Stimulated activated naive CD4-positive, alpha-beta T cell (primary cell): ENCODE results near the gene SEPTIN11.
"Not testable (repeated sequence)": the region's sequence is repeated elsewhere in the genome, so short reads cannot be mapped to it uniquely, and the experiment has no call there.

Experiments used
- DNase-seq, 6 experiments: peaks; one replicate each; lab custom pipeline; 2025; lab: John Stamatoyannopoulos, UW

The SEPTIN11 gene

GRCh38 chr4:76952071-76952470, 2.5 kb downstream of the SEPTIN11 start:
- no peak for DNase-seq

- DNase-seq = no peak
These were observed 3.4 kb downstream of the SEPTIN11 start for GRCh38 chr4:76952656-76953582.

- no peak for DNase-seq
These were observed 4.4 kb downstream of the SEPTIN11 start for GRCh38 chr4:76953956-76954355.

- DNase-seq = no peak
These were observed 4.9 kb downstream of the SEPTIN11 start for GRCh38 chr4:76954489-76954888.

- DNase-seq = no peak
These were observed 5.6 kb downstream of the SEPTIN11 start for GRCh38 chr4:76955182-76955581.

GRCh38 chr4:76957004-76957738, 7.6 kb downstream of the SEPTIN11 start:
- DNase-seq = no peak

- no peak for DNase-seq
These were observed 9.3 kb downstream of the SEPTIN11 start for GRCh38 chr4:76958891-76959290.

- no peak for DNase-seq
These were observed 10.5 kb downstream of the SEPTIN11 start for GRCh38 chr4:76960014-76960413.

- DNase-seq = no peak
These were observed 13.0 kb downstream of the SEPTIN11 start for GRCh38 chr4:76962406-76963130.

- no peak for DNase-seq
These were observed 13.7 kb downstream of the SEPTIN11 start for GRCh38 chr4:76963131-76963750.

- not testable (repeated sequence) for DNase-seq
These were observed 14.4 kb downstream of the SEPTIN11 start for GRCh38 chr4:76963927-76964326.

- no peak for DNase-seq
These were observed 15.2 kb downstream of the SEPTIN11 start for GRCh38 chr4:76964769-76965168.

- DNase-seq = no peak
These were observed 16.5 kb downstream of the SEPTIN11 start for GRCh38 chr4:76965866-76966579.

- DNase-seq = no peak
These were observed 19.4 kb downstream of the SEPTIN11 start for GRCh38 chr4:76968937-76969336.

GRCh38 chr4:76969495-76969894, 19.9 kb downstream of the SEPTIN11 start:
- no peak for DNase-seq

GRCh38 chr4:76969941-76970529, 20.5 kb downstream of the SEPTIN11 start:
- DNase-seq = no peak

- DNase-seq = no peak
These were observed 22.8 kb downstream of the SEPTIN11 start for GRCh38 chr4:76972306-76972705.

- DNase-seq = no peak
These were observed 24.6 kb downstream of the SEPTIN11 start for GRCh38 chr4:76974150-76974549.

GRCh38 chr4:76977113-76977512, 27.6 kb downstream of the SEPTIN11 start:
- no peak for DNase-seq

GRCh38 chr4:76977736-76978350, 28.3 kb downstream of the SEPTIN11 start:
- DNase-seq = no peak
